SK-N-MC (cell line): ENCODE data around the gene GEN1.

Source experiments
- EZH2 ChIP-seq: fragments of 200-600 bp; sonication (generic); IDR thresholded peaks from one replicate; pipeline ENCODE4 v1.6.1; 2017; ENCODE audit warnings: antibody characterized with exemption
- FOXP2 ChIP-seq: optimal IDR thresholded peaks from 2 replicates; pipeline ENCODE3; 2011; ENCODE audit warnings: mild to moderate bottlenecking, moderate library complexity; ENCODE audit not compliant: insufficient read depth; ENCODE audit errors: extremely low read length, control extremely low read depth
- POLR2AphosphoS5 ChIP-seq: IDR thresholded peaks from 2 replicates; pipeline ENCODE4 v1.6.1; 2012; ENCODE audit warnings: mild to moderate bottlenecking, low read depth, low read length, borderline replicate concordance

GRCh38 chr2:17790536-17790935 is 36.6 kb downstream of the GEN1 start:
- TF ChIP-seq POLR2AphosphoS5, result no peak
- TF ChIP-seq EZH2, result no peak
- no peak for TF ChIP-seq FOXP2
